SJCRH30 (cell line): ENCODE measurements around the gene RIMBP2. TPM values are rescaled to one million over a fixed set of nuclear protein-coding genes. Genes with fewer than 3 reads are reported as not detected.
"Not testable (repeated sequence)": the region's sequence is repeated elsewhere in the genome, so short reads cannot be mapped to it uniquely, and the experiment has no call there.

Source experiments
- DNase-seq, 2 experiments: peaks; one replicate each; pipeline ENCODE4 v3.0.0-alpha.2; 2015 to 2020
- H3K27ac ChIP-seq: fragments of 250-450 bp; sonication (Bioruptor Pico); 2 replicates; pipeline ENCODE4 v1.5.1; 2020; ENCODE audit warnings: mild to moderate bottlenecking, moderate library complexity
- H3K27me3 ChIP-seq: fragments of 250-450 bp; sonication (Bioruptor Pico); 2 replicates; pipeline ENCODE4 v1.5.1; 2020; ENCODE audit warnings: mild to moderate bottlenecking, moderate library complexity
- H3K36me3 ChIP-seq: fragments of 250-450 bp; sonication (Bioruptor Pico); 2 replicates; pipeline ENCODE4 v1.5.1; 2020; ENCODE audit warnings: mild to moderate bottlenecking, moderate library complexity
- H3K4me1 ChIP-seq: fragments of 250-450 bp; sonication (Bioruptor Pico); 2 replicates; pipeline ENCODE4 v1.5.1; 2020; ENCODE audit warnings: mild to moderate bottlenecking, moderate library complexity
- H3K4me3 ChIP-seq: fragments of 250-450 bp; sonication (Bioruptor Pico); 2 replicates; pipeline ENCODE4 v1.5.1; 2020; ENCODE audit warnings: mild to moderate bottlenecking, moderate library complexity
- H3K9me3 ChIP-seq: fragments of 250-450 bp; sonication (Bioruptor Pico); replicated peaks from 2 replicates; pipeline ENCODE4 v1.5.1; 2020; ENCODE audit warnings: mild to moderate bottlenecking, moderate library complexity
- total RNA-seq: library from RNA; depleted of rRNA; stranded (reverse); fragments of >200 nt; shearing (Covaris generic); gene quantifications from 2 replicates; pipeline ENCODE4 v1.2.3, GENCODE V29; 2014

Gene RIMBP2
- total RNA-seq, 1 experiment from 2014 or later: not detected

GRCh38 chr12:130592641-130593040, 123.5 kb downstream of the RIMBP2 start:
- Histone ChIP-seq H3K4me1 (no peaks in the 10 kb centered on the region), H3K9me3 (no peaks in the 10 kb centered on the region), H3K27ac (no peak overlapping the region), H3K36me3 (no peaks in the 10 kb centered on the region), H3K4me3 (no peak overlapping the region), H3K27me3 (0 out of 2 replicates have a peak, but pooled peaks cover 2% of the 10 kb centered on the region)
- no peak for DNase-seq

- Histone ChIP-seq H3K4me1 (no peaks in the 10 kb centered on the region), H3K36me3 (no peaks in the 10 kb centered on the region), H3K27ac (no peak overlapping the region), H3K4me3 (no peak overlapping the region), H3K9me3 (no peaks in the 10 kb centered on the region), H3K27me3 (0 out of 2 replicates have a peak, but pooled peaks cover 2% of the 10 kb centered on the region)
- DNase-seq: no peak
Observed at GRCh38 chr12:130591736-130592135, 124.4 kb downstream of the RIMBP2 start.

GRCh38 chr12:130590685-130591084, 125.4 kb downstream of the RIMBP2 start:
- Histone ChIP-seq H3K36me3 (no peaks in the 10 kb centered on the region), H3K4me1 (no peaks in the 10 kb centered on the region), H3K27me3 (0 out of 2 replicates have a peak, but pooled peaks cover 2% of the 10 kb centered on the region), H3K27ac (no peak overlapping the region), H3K9me3 (no peaks in the 10 kb centered on the region), H3K4me3 (no peak overlapping the region)
- no peak for DNase-seq

GRCh38 chr12:130589540-130590317, 126.4 kb downstream of the RIMBP2 start:
- Histone ChIP-seq H3K4me3 (no peak overlapping the region), H3K9me3 (no peaks in the 10 kb centered on the region), H3K27me3 (0 out of 2 replicates have a peak, but pooled peaks cover 2% of the 10 kb centered on the region), H3K27ac (no peak overlapping the region), H3K4me1 (no peaks in the 10 kb centered on the region), H3K36me3 (no peaks in the 10 kb centered on the region)
- DNase-seq: no peak

- Histone ChIP-seq H3K9me3 (no peaks in the 10 kb centered on the region), H3K4me3 (no peak overlapping the region), H3K27me3 (0 out of 2 replicates have a peak, but pooled peaks cover 2% of the 10 kb centered on the region), H3K36me3 (no peaks in the 10 kb centered on the region), H3K27ac (no peak overlapping the region), H3K4me1 (no peaks in the 10 kb centered on the region)
- no peak for DNase-seq
Observed at GRCh38 chr12:130588696-130589539, 127.2 kb downstream of the RIMBP2 start.

GRCh38 chr12:130587966-130588365, 128.1 kb downstream of the RIMBP2 start:
- H3K27ac ChIP-seq: no peak overlapping the region
- H3K9me3 ChIP-seq: no peaks in the 10 kb centered on the region
- H3K4me1 ChIP-seq: no peaks in the 10 kb centered on the region
- DNase-seq: no peak
- H3K4me3 ChIP-seq: no peak overlapping the region
- H3K36me3 ChIP-seq: no peaks in the 10 kb centered on the region
- 0 out of 2 replicates have a peak, but pooled peaks cover 2% of the 10 kb centered on the region for H3K27me3 ChIP-seq

- H3K9me3 ChIP-seq, H3K27me3 ChIP-seq, H3K36me3 ChIP-seq, H3K4me1 ChIP-seq, H3K27ac ChIP-seq, DNase-seq, H3K4me3 ChIP-seq: not testable (repeated sequence)
Observed at GRCh38 chr12:130584475-130584874, 131.6 kb downstream of the RIMBP2 start.

- no peaks in the 10 kb centered on the region for H3K27me3 ChIP-seq
- no peak overlapping the region for H3K4me3 ChIP-seq
- no peak for DNase-seq
- H3K27ac ChIP-seq: no peak overlapping the region
- H3K36me3 ChIP-seq: no peaks in the 10 kb centered on the region
- no peaks in the 10 kb centered on the region for H3K9me3 ChIP-seq
- no peaks in the 10 kb centered on the region for H3K4me1 ChIP-seq
Observed at GRCh38 chr12:130583800-130584199, 132.3 kb downstream of the RIMBP2 start.

- Histone ChIP-seq H3K36me3 (no peaks in the 10 kb centered on the region), H3K9me3 (no peaks in the 10 kb centered on the region), H3K4me1 (no peaks in the 10 kb centered on the region), H3K27me3 (no peaks in the 10 kb centered on the region), H3K4me3 (no peak overlapping the region), H3K27ac (no peak overlapping the region)
- no peak for DNase-seq
Observed at GRCh38 chr12:130583317-130583716, 132.8 kb downstream of the RIMBP2 start.

GRCh38 chr12:130582286-130582685, 133.8 kb downstream of the RIMBP2 start:
- Histone ChIP-seq H3K27me3 (no peaks in the 10 kb centered on the region), H3K4me3 (no peak overlapping the region), H3K4me1 (no peaks in the 10 kb centered on the region), H3K36me3 (no peaks in the 10 kb centered on the region), H3K9me3 (no peaks in the 10 kb centered on the region), H3K27ac (no peak overlapping the region)
- no peak for DNase-seq

GRCh38 chr12:130581782-130582181, 134.3 kb downstream of the RIMBP2 start:
- Histone ChIP-seq H3K27me3 (no peaks in the 10 kb centered on the region), H3K4me3 (no peak overlapping the region), H3K9me3 (no peaks in the 10 kb centered on the region), H3K4me1 (no peaks in the 10 kb centered on the region), H3K27ac (no peak overlapping the region), H3K36me3 (no peaks in the 10 kb centered on the region)
- no peak for DNase-seq

- Histone ChIP-seq H3K9me3 (no peaks in the 10 kb centered on the region), H3K27me3 (no peaks in the 10 kb centered on the region), H3K27ac (no peak overlapping the region), H3K4me3 (no peak overlapping the region), H3K36me3 (no peaks in the 10 kb centered on the region), H3K4me1 (no peaks in the 10 kb centered on the region)
- DNase-seq: no peak
Observed at GRCh38 chr12:130579231-130579630, 136.9 kb downstream of the RIMBP2 start.

GRCh38 chr12:130577351-130577750, 138.7 kb downstream of the RIMBP2 start:
- no peak for DNase-seq
- H3K9me3 ChIP-seq: no peaks in the 10 kb centered on the region
- no peak overlapping the region for H3K4me3 ChIP-seq
- H3K36me3 ChIP-seq: no peaks in the 10 kb centered on the region
- no peaks in the 10 kb centered on the region for H3K27me3 ChIP-seq
- H3K4me1 ChIP-seq: no peaks in the 10 kb centered on the region
- no peak overlapping the region for H3K27ac ChIP-seq

- Histone ChIP-seq H3K4me3 (no peak overlapping the region), H3K9me3 (no peaks in the 10 kb centered on the region), H3K4me1 (no peaks in the 10 kb centered on the region), H3K36me3 (no peaks in the 10 kb centered on the region), H3K27me3 (no peaks in the 10 kb centered on the region), H3K27ac (no peak overlapping the region)
- no peak for DNase-seq
Observed at GRCh38 chr12:130576371-130576816, 139.7 kb downstream of the RIMBP2 start.

- Histone ChIP-seq H3K27me3 (no peaks in the 10 kb centered on the region), H3K4me3 (no peak overlapping the region), H3K36me3 (no peaks in the 10 kb centered on the region), H3K9me3 (no peaks in the 10 kb centered on the region), H3K27ac (no peak overlapping the region), H3K4me1 (no peaks in the 10 kb centered on the region)
- DNase-seq: no peak
Observed at GRCh38 chr12:130574402-130574801, 141.7 kb downstream of the RIMBP2 start.
